HEK293 (cell line): ENCODE data around the gene LSM5.

Experiments
- EGR2 ChIP-seq: fragments of 450-650 bp; formaldehyde crosslinking; IDR thresholded peaks from 2 replicates; pipeline ENCODE4 v1.5.1; 2016; ENCODE audit warnings: low read depth, missing biosample characterization, missing genetic modification characterization
- FEZF1 ChIP-seq: fragments of 450-650 bp; formaldehyde crosslinking; IDR thresholded peaks from 2 replicates; pipeline ENCODE4 v1.5.1; 2016; ENCODE audit warnings: missing biosample characterization, missing genetic modification characterization
- GLIS1 ChIP-seq: fragments of 450-650 bp; formaldehyde crosslinking; IDR thresholded peaks from 2 replicates; pipeline ENCODE4 v1.5.1; 2016; ENCODE audit warnings: missing biosample characterization, missing genetic modification characterization
- HOXD13 ChIP-seq: sonication (generic); formaldehyde crosslinking; IDR thresholded peaks from 2 replicates; pipeline ENCODE4 v1.8.0; 2022; ENCODE audit warnings: missing genetic modification reagents, borderline replicate concordance
- IKZF3 ChIP-seq: fragments of 450-650 bp; IDR thresholded peaks from 2 replicates; pipeline ENCODE4 v1.5.0; 2018; ENCODE audit warnings: missing biosample characterization, mild to moderate bottlenecking, missing genetic modification characterization, moderate library complexity
- MZF1 ChIP-seq: fragments of 450-650 bp; formaldehyde crosslinking; IDR thresholded peaks from 2 replicates; pipeline ENCODE4 v1.5.1; 2017; ENCODE audit warnings: missing biosample characterization, missing genetic modification characterization, borderline replicate concordance
- PRDM2 ChIP-seq: fragments of 450-650 bp; formaldehyde crosslinking; IDR thresholded peaks from 2 replicates; pipeline ENCODE4 v1.5.1; 2016; ENCODE audit warnings: missing biosample characterization, missing genetic modification characterization, borderline replicate concordance
- ZBTB21 ChIP-seq: fragments of 450-650 bp; formaldehyde crosslinking; IDR thresholded peaks from 2 replicates; pipeline ENCODE4 v1.5.1; 2017; ENCODE audit warnings: missing biosample characterization, missing genetic modification characterization
- ZIC2 ChIP-seq: fragments of 450-650 bp; formaldehyde crosslinking; IDR thresholded peaks from 2 replicates; pipeline ENCODE4 v1.5.1; 2016; ENCODE audit warnings: missing biosample characterization, missing genetic modification characterization
- ZNF114 ChIP-seq: fragments of 450-650 bp; formaldehyde crosslinking; IDR thresholded peaks from 2 replicates; pipeline ENCODE4 v1.5.0; 2017; ENCODE audit warnings: missing biosample characterization, missing genetic modification characterization
- ZNF121 ChIP-seq: fragments of 450-650 bp; formaldehyde crosslinking; IDR thresholded peaks from 2 replicates; pipeline ENCODE4 v1.5.1; 2016; ENCODE audit warnings: missing biosample characterization, missing genetic modification characterization
- ZNF133 ChIP-seq: fragments of 450-650 bp; formaldehyde crosslinking; IDR thresholded peaks from 2 replicates; pipeline ENCODE4 v1.5.1; 2016; ENCODE audit warnings: missing biosample characterization, missing genetic modification characterization
- ZNF366 ChIP-seq: fragments of 450-650 bp; formaldehyde crosslinking; conservative IDR thresholded peaks from 2 replicates; pipeline ENCODE4 v1.5.1; 2016; ENCODE audit warnings: missing biosample characterization, missing genetic modification characterization
- ZNF398 ChIP-seq: fragments of 450-650 bp; formaldehyde crosslinking; IDR thresholded peaks from 2 replicates; pipeline ENCODE4 v1.5.1; 2017; ENCODE audit warnings: missing biosample characterization, missing genetic modification characterization
- ZNF473 ChIP-seq: fragments of 450-650 bp; formaldehyde crosslinking; IDR thresholded peaks from 2 replicates; pipeline ENCODE4 v1.5.1; 2017; ENCODE audit warnings: missing biosample characterization, missing genetic modification characterization
- ZNF529 ChIP-seq: fragments of 450-650 bp; formaldehyde crosslinking; IDR thresholded peaks from 2 replicates; pipeline ENCODE4 v1.5.1; 2017; ENCODE audit warnings: missing genetic modification characterization, missing biosample characterization; ENCODE audit not compliant: insufficient replicate concordance
- ZNF555 ChIP-seq: fragments of 450-650 bp; formaldehyde crosslinking; conservative IDR thresholded peaks from 2 replicates; pipeline ENCODE4 v1.5.1; 2017; ENCODE audit warnings: missing biosample characterization, mild to moderate bottlenecking, missing genetic modification characterization, inconsistent platforms
- ZNF560 ChIP-seq: fragments of 450-650 bp; formaldehyde crosslinking; IDR thresholded peaks from 2 replicates; pipeline ENCODE4 v1.5.1; 2017; ENCODE audit warnings: missing biosample characterization, missing genetic modification characterization, borderline replicate concordance
- ZNF670 ChIP-seq: fragments of 450-650 bp; formaldehyde crosslinking; IDR thresholded peaks from 2 replicates; pipeline ENCODE4 v1.5.1; 2016; ENCODE audit warnings: missing biosample characterization, missing genetic modification characterization, low read depth
- ZNF768 ChIP-seq: fragments of 450-650 bp; formaldehyde crosslinking; IDR thresholded peaks from 2 replicates; pipeline ENCODE4 v1.5.1; 2018; ENCODE audit warnings: missing biosample characterization, mild to moderate bottlenecking, missing genetic modification characterization
- TF ChIP-seq, protein P1 (sequence below): fragments of 450-650 bp; formaldehyde crosslinking; IDR thresholded peaks from 2 replicates; pipeline ENCODE4 v1.5.1; 2017; ENCODE audit warnings: missing biosample characterization, missing genetic modification characterization
- TF ChIP-seq, protein P2 (sequence below): fragments of 450-650 bp; formaldehyde crosslinking; IDR thresholded peaks from 2 replicates; pipeline ENCODE4 v1.5.1; 2016; ENCODE audit warnings: missing biosample characterization, missing genetic modification characterization
- TF ChIP-seq, protein P3 (sequence below): fragments of 450-650 bp; formaldehyde crosslinking; IDR thresholded peaks from 2 replicates; pipeline ENCODE4 v1.5.1; 2016; ENCODE audit warnings: missing biosample characterization, missing genetic modification characterization

LSM5 gene

GRCh38 chr7:32490127-32490796 is at the start of gene LSM5 (continued):
- no peak for TF ChIP-seq GLIS1 (tag by site-specific recombination)
- 0 out of 2 replicates have a peak, but pooled peaks have one; percentile 12 for TF ChIP-seq EGR2 (tag by site-specific recombination)
- no peak for TF ChIP-seq IKZF3
- no peak for TF ChIP-seq ZNF670 (tag by site-specific recombination)
- no peak for TF ChIP-seq ZNF555
- no peak for TF ChIP-seq ZNF473
- TF ChIP-seq ZNF529 (tag by site-specific recombination), result no peak
- no peak for TF ChIP-seq ZNF398 (tag by site-specific recombination)
- peak; percentile 66 for TF ChIP-seq ZNF366 (tag by site-specific recombination)
- no peak for TF ChIP-seq ZNF768 (tag by site-specific recombination)
- peak; percentile 51; the same call in 1 of the 2 replicates for TF ChIP-seq ZBTB21 (tag by site-specific recombination)
- TF ChIP-seq ZNF121 (tag by site-specific recombination), result peak; percentile 38; the same call in 1 of the 2 replicates
- TF ChIP-seq ZIC2 (tag by site-specific recombination), result no peak
- TF ChIP-seq, protein P1, sequence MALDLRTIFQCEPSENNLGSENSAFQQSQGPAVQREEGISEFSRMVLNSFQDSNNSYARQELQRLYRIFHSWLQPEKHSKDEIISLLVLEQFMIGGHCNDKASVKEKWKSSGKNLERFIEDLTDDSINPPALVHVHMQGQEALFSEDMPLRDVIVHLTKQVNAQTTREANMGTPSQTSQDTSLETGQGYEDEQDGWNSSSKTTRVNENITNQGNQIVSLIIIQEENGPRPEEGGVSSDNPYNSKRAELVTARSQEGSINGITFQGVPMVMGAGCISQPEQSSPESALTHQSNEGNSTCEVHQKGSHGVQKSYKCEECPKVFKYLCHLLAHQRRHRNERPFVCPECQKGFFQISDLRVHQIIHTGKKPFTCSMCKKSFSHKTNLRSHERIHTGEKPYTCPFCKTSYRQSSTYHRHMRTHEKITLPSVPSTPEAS (tag by site-specific recombination), result no peak
- no peak for TF ChIP-seq ZNF114
- TF ChIP-seq PRDM2 (tag by site-specific recombination), result no peak
- TF ChIP-seq, protein P2, sequence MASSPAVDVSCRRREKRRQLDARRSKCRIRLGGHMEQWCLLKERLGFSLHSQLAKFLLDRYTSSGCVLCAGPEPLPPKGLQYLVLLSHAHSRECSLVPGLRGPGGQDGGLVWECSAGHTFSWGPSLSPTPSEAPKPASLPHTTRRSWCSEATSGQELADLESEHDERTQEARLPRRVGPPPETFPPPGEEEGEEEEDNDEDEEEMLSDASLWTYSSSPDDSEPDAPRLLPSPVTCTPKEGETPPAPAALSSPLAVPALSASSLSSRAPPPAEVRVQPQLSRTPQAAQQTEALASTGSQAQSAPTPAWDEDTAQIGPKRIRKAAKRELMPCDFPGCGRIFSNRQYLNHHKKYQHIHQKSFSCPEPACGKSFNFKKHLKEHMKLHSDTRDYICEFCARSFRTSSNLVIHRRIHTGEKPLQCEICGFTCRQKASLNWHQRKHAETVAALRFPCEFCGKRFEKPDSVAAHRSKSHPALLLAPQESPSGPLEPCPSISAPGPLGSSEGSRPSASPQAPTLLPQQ (tag by site-specific recombination), result peak; percentile 73; the same call in 1 of the 2 replicates
- TF ChIP-seq ZNF133 (tag by site-specific recombination), result no peak
- peak; percentile 69; the same call in 1 of the 2 replicates for TF ChIP-seq HOXD13 (CRISPR knock-in tag)
- TF ChIP-seq FEZF1, result no peak
- TF ChIP-seq ZNF560 (tag by site-specific recombination), result no peak
- TF ChIP-seq, protein P3, sequence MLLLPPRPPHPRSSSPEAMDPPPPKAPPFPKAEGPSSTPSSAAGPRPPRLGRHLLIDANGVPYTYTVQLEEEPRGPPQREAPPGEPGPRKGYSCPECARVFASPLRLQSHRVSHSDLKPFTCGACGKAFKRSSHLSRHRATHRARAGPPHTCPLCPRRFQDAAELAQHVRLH (tag by site-specific recombination), result peak; percentile 68; the same call in 1 of the 2 replicates
- TF ChIP-seq MZF1, result no peak
